Gastrocnemius medialis (tissue), 4 donors: ENCODE data around the gene IFITM5.

Experiments
- CTCF ChIP-seq, 5 experiments: fragments of 450-650 bp in 3 of 5; fragments of 200-600 bp in 2 of 5; sonication (generic) in 2 of 5; IDR thresholded peaks in 4 of 5; conservative IDR thresholded peaks in 1 of 5; 1 replicate in 4 of 5; 2 replicates in 1 of 5; pipeline ENCODE4 v1.5.1; 2016 to 2019; ENCODE audit warnings: antibody characterized with exemption in 5 of 5, mild to moderate bottlenecking in 3 of 5, moderate library complexity in 3 of 5
- POLR2A ChIP-seq, 2 donors: fragments of 450-650 bp; IDR thresholded peaks; one replicate each; pipeline ENCODE4 v1.6.1; 2017; ENCODE audit warnings: antibody characterized with exemption in 2 of 2, mild to moderate bottlenecking in 2 of 2, moderate library complexity in 2 of 2

GRCh38 chr11:330694-331357, 31.5 kb upstream of the IFITM5 start:
- TF ChIP-seq CTCF (IDR thresholded peaks at IDR 0.05 in 4 of 5, conservative IDR thresholded peaks at IDR 0.05 in 1 of 5) (no peak), POLR2A (IDR thresholded peaks at IDR 0.05) (no peak)
